ENCODE results near the gene RNASEH2C.
A peak's percentile ranks its signal among the peaks of the same experiment; 100 is the strongest.
"Not testable (repeated sequence)": the region's sequence is repeated elsewhere in the genome, so short reads cannot be mapped to it uniquely, and the experiment has no call there.

Gene RNASEH2C

GRCh38 chr11:65696802-65697552, 23.6 kb downstream of the RNASEH2C start:
- no peak for FAIRE-seq

GRCh38 chr11:65695459-65696241, 24.9 kb downstream of the RNASEH2C start:
- FAIRE-seq (no peak), DNase-seq (ENCODE audit: extremely low spot score, insufficient read length, low read depth) (no peak)

More at GRCh38 chr11:65696802-65697552, 23.6 kb downstream of the RNASEH2C start:
- DNase-seq (ENCODE audit: extremely low spot score, insufficient read length, low read depth), result no peak

- DNase-seq (ENCODE audit: extremely low spot score, insufficient read length, low read depth) (no peak), FAIRE-seq (no peak)
Measured at GRCh38 chr11:65692367-65692766, 28.2 kb downstream of the RNASEH2C start.

GRCh38 chr11:65691847-65692246, 28.8 kb downstream of the RNASEH2C start:
- FAIRE-seq; DNase-seq (ENCODE audit: extremely low spot score, insufficient read length, low read depth): not testable (repeated sequence)

- DNase-seq (ENCODE audit: extremely low spot score, insufficient read length, low read depth) (no peak), FAIRE-seq (no peak)
Measured at GRCh38 chr11:65685981-65686380, 34.6 kb downstream of the RNASEH2C start.

- not testable (repeated sequence) for FAIRE-seq; DNase-seq (ENCODE audit: extremely low spot score, insufficient read length, low read depth)
Measured at GRCh38 chr11:65683480-65683879, 37.1 kb downstream of the RNASEH2C start.

- DNase-seq (ENCODE audit: extremely low spot score, insufficient read length, low read depth) (no peak), FAIRE-seq (no peak)
Measured at GRCh38 chr11:65680192-65680743, 40.3 kb downstream of the RNASEH2C start.

- FAIRE-seq (no peak), DNase-seq (ENCODE audit: extremely low spot score, insufficient read length, low read depth) (no peak)
Measured at GRCh38 chr11:65672982-65673381, 47.6 kb downstream of the RNASEH2C start.

GRCh38 chr11:65672180-65672860, 48.3 kb downstream of the RNASEH2C start:
- FAIRE-seq (peak; percentile 33), DNase-seq (ENCODE audit: extremely low spot score, insufficient read length, low read depth) (no peak)

All from GM18507 (cell line).